Measurements from ENCODE around the gene THAP9. TPM values are rescaled to one million over a fixed set of nuclear protein-coding genes. Genes with fewer than 3 reads are reported as not detected.

Gene THAP9
- total RNA-seq, 6 experiments from 2014 or later = 0.92 to 3.8 (median 3.0) TPM

GRCh38 chr4:82918091-82918490 is 17.6 kb downstream of the THAP9 start:
- no peak for ATAC-seq
- Histone ChIP-seq H3K4me1 (no peaks in the 10 kb centered on the region), H3K9me3 (no peaks in the 10 kb centered on the region), H3K27ac (no peak overlapping the region), H3K36me3 (peaks cover 0 to under 1% (median 0%) of the 10 kb centered on the region in 4 donors), H3K4me3 (no peak overlapping the region), H3K27me3 (no peaks in the 10 kb centered on the region)
- intact Hi-C loops (cut with DNase I) = no loop called here
- TF ChIP-seq CTCF (IDR thresholded peaks at IDR 0.05) (no peak), POLR2A (IDR thresholded peaks at IDR 0.05) (no peak)
- DNase-seq = no peak
- WGBS (ENCODE audit: insufficient coverage, low coverage, low lambda C conversion rate, missing lambda C conversion rate) = over 99% methylated on average over 7 of the region's 7 CpGs

GRCh38 chr4:82919386-82919785 is 18.9 kb downstream of the THAP9 start:
- Histone ChIP-seq H3K9me3 (no peaks in the 10 kb centered on the region), H3K27ac (no peak overlapping the region), H3K36me3 (no peaks in the 10 kb centered on the region), H3K27me3 (no peaks in the 10 kb centered on the region), H3K4me3 (no peak overlapping the region), H3K4me1 (no peaks in the 10 kb centered on the region)
- intact Hi-C loops (cut with DNase I) = no loop called here
- WGBS (ENCODE audit: insufficient coverage, low coverage, low lambda C conversion rate, missing lambda C conversion rate) = 88% methylated on average over 2 of the region's 2 CpGs
- ATAC-seq = no peak
- TF ChIP-seq POLR2A (IDR thresholded peaks at IDR 0.05) (no peak), CTCF (IDR thresholded peaks at IDR 0.05) (no peak)
- no peak for DNase-seq

- Histone ChIP-seq H3K4me3 (no peak overlapping the region), H3K27me3 (no peaks in the 10 kb centered on the region), H3K9me3 (no peaks in the 10 kb centered on the region), H3K4me1 (no peaks in the 10 kb centered on the region), H3K27ac (no peak overlapping the region), H3K36me3 (no peaks in the 10 kb centered on the region)
- DNase-seq = no peak
- no peak for ATAC-seq
- no peak for TF ChIP-seq POLR2A (IDR thresholded peaks at IDR 0.05)
- no peak for TF ChIP-seq CTCF (IDR thresholded peaks at IDR 0.05)
- intact Hi-C loops (cut with DNase I) = no loop called here
Measured at GRCh38 chr4:82921795-82922194, 21.3 kb downstream of the THAP9 start.

GRCh38 chr4:82930848-82931755 is 30.6 kb downstream of the THAP9 start:
- Histone ChIP-seq H3K9me3 (no peaks in the 10 kb centered on the region), H3K4me3 (no peak overlapping the region), H3K36me3 (peaks cover 0 to 7% (median 0%) of the 10 kb centered on the region in 4 donors), H3K27me3 (no peaks in the 10 kb centered on the region), H3K27ac (no peak overlapping the region), H3K4me1 (no peaks in the 10 kb centered on the region)
- DNase-seq = no peak
- TF ChIP-seq CTCF (IDR thresholded peaks at IDR 0.05) (no peak), POLR2A (IDR thresholded peaks at IDR 0.05) (no peak)
- intact Hi-C loops (cut with DNase I) = no loop called here
- ATAC-seq = no peak
- WGBS (ENCODE audit: insufficient coverage, low coverage, low lambda C conversion rate, missing lambda C conversion rate) = 86% methylated on average over 5 of the region's 5 CpGs
